Spleen (tissue), 11 donors: ENCODE data around the gene MAPK10. TPM values are rescaled to one million over a fixed set of nuclear protein-coding genes. Genes with fewer than 3 reads are reported as not detected.
"Not testable (repeated sequence)": the region's sequence is repeated elsewhere in the genome, so short reads cannot be mapped to it uniquely, and the experiment has no call there.

ENCODE experiments used
- DNase-seq: peaks from one replicate; pipeline ENCODE4 v3.0.0-alpha.2; 2020
- H3K27ac ChIP-seq, 8 donors: fragments of 200-600 bp; sonication (generic) in 7 of 8; 1 replicate in 4 of 8; 2 replicates in 4 of 8; pipeline versions ENCODE4 v1.5.0 to v1.8.0; 2016 to 2021; ENCODE audit warnings: inconsistent platforms in 4 of 8, mild to moderate bottlenecking in 4 of 8, moderate library complexity in 1 of 8
- H3K27me3 ChIP-seq, 7 donors: fragments of 200-600 bp; sonication (generic) in 6 of 7; replicated peaks in 1 of 7; 1 replicate in 4 of 7; 2 replicates in 3 of 7; pipeline versions ENCODE4 v1.5.0 to v1.8.0; 2016 to 2021; ENCODE audit warnings: inconsistent platforms in 3 of 7, mild to moderate bottlenecking in 1 of 7
- H3K36me3 ChIP-seq, 6 donors: fragments of 200-600 bp; sonication (generic) in 5 of 6; 1 replicate in 4 of 6; 2 replicates in 2 of 6; pipeline versions ENCODE4 v1.5.0 to v1.8.0; 2016 to 2021; ENCODE audit warnings: inconsistent platforms in 2 of 6
- H3K4me1 ChIP-seq, 6 donors: fragments of 200-600 bp; sonication (generic) in 5 of 6; 1 replicate in 3 of 6; 2 replicates in 3 of 6; pipeline versions ENCODE4 v1.5.0 to v1.8.0; 2016 to 2021; ENCODE audit warnings: inconsistent platforms in 3 of 6
- H3K4me3 ChIP-seq, 8 donors: fragments of 200-600 bp; sonication (generic) in 7 of 8; 1 replicate in 4 of 8; 2 replicates in 4 of 8; pipeline versions ENCODE4 v1.5.0 to v1.8.0; 2016 to 2021; ENCODE audit warnings: inconsistent platforms in 4 of 8, mild to moderate bottlenecking in 4 of 8, moderate library complexity in 2 of 8
- H3K9me3 ChIP-seq, 8 donors: fragments of 200-600 bp; sonication (generic) in 7 of 8; 1 replicate in 4 of 8; 2 replicates in 4 of 8; pipeline versions ENCODE4 v1.5.0 to v1.8.0; 2016 to 2021; ENCODE audit warnings: inconsistent platforms in 4 of 8
- POLR2A ChIP-seq, 3 donors: fragments of 450-650 bp; IDR thresholded peaks; one replicate each; pipeline ENCODE4 v1.5.1; 2017; ENCODE audit warnings: antibody characterized with exemption in 3 of 3, mild to moderate bottlenecking in 1 of 3
- POLR2AphosphoS5 ChIP-seq, 3 donors: sonication (generic); formaldehyde crosslinking; IDR thresholded peaks; one replicate each; pipeline ENCODE4 v1.5.1; 2017; ENCODE audit warnings: antibody characterized with exemption in 3 of 3
- WGBS, 5 donors: extraction: QIAGEN DNeasy Blood & Tissue Kit in 3 of 5; methylation state at CpG; one replicate each; pipeline versions ENCODE4 v1.1.5 to v1.1.7; 2013 to 2018; 5-methylcytosine and 5-hydroxymethylcytosine counted together
- intact Hi-C: fragments of 100-400 bp; cut with DNase I; formaldehyde crosslinking; loops from one replicate; pipeline ENCODE4 v1.15.0; 2023; ENCODE audit warnings: low total_unique reads
- polyA plus RNA-seq, 3 donors: library from polyadenylated mRNA; stranded (reverse); fragments of 200-250 nt; gene quantifications; one replicate each; pipeline ENCODE4 v1.2.1, GENCODE V29; 2013
- total RNA-seq, 7 donors: library from RNA; depleted of rRNA in 3 of 7; stranded (reverse); fragments of >200 nt in 3 of 7; fragmentation: NEBNext Ultra II Directional in 4 of 7; extraction: Animal tissue kit (Norgen Biotek cat#: 25700) in 4 of 7; gene quantifications; one replicate each; pipeline versions ENCODE4 v1.1.0 to v1.2.1, GENCODE V29; 2016 to 2021
- TF ChIP-seq, protein P1 (sequence below), 11 experiments: fragments of 200-600 bp in 7 of 11; fragments of 450-650 bp in 4 of 11; sonication (generic) in 4 of 11; IDR thresholded peaks in 8 of 11; conservative IDR thresholded peaks in 3 of 11; 1 replicate in 7 of 11; 2 replicates in 4 of 11; pipeline versions ENCODE4 v1.4.0 to v1.8.0; 2016 to 2021; ENCODE audit warnings: antibody characterized with exemption in 11 of 11, inconsistent platforms in 4 of 11, mild to moderate bottlenecking in 1 of 11
- donor health status: healthy with polysubstance abuse.
- donor health status: DM: no; HTN: no; CAD: no; lungs with moderate emphysema.
- donor health status: DM: no; HTN: no; CAD: no.
- donor health status: Bipolar disorder and iron deficiency.
- donor health status: healthy.
- donor health status: DM: no; HTN: no; CAD: no.
- donor health status: DM: yes; HTN: yes; CAD: no.

Gene MAPK10
- total and polyA plus RNA-seq, 10 donors, result 3.0 to 40.6 (median 15.2) TPM

DNA sequence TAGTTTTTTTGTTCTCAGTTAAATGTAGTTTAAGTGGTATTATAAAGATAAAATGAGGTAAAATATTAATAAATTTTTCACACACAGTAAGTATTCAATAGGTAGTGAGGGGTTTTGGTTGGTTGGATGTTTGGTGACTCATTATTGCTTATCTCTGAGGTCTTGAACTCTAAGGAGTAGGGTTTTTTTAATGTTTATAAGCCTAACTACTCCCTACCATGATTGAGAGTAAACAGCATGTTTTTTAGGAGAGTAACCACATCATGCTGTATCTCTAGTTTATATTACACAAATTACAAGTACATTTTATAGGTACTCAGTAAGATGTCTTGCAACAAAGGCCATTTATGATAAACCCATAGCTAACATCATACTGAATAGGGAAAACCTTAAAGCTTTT lies 181.6 kb downstream of the MAPK10 start:
- H3K4me3 ChIP-seq, result no peak overlapping the region
- intact Hi-C loops, result no loop called here
- H3K27ac ChIP-seq, result no peak overlapping the region
- TF ChIP-seq POLR2A (IDR thresholded peaks at IDR 0.05) (no peak), POLR2AphosphoS5 (IDR thresholded peaks at IDR 0.05) (no peak)
- TF ChIP-seq, protein P1, sequence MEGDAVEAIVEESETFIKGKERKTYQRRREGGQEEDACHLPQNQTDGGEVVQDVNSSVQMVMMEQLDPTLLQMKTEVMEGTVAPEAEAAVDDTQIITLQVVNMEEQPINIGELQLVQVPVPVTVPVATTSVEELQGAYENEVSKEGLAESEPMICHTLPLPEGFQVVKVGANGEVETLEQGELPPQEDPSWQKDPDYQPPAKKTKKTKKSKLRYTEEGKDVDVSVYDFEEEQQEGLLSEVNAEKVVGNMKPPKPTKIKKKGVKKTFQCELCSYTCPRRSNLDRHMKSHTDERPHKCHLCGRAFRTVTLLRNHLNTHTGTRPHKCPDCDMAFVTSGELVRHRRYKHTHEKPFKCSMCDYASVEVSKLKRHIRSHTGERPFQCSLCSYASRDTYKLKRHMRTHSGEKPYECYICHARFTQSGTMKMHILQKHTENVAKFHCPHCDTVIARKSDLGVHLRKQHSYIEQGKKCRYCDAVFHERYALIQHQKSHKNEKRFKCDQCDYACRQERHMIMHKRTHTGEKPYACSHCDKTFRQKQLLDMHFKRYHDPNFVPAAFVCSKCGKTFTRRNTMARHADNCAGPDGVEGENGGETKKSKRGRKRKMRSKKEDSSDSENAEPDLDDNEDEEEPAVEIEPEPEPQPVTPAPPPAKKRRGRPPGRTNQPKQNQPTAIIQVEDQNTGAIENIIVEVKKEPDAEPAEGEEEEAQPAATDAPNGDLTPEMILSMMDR (IDR thresholded peaks at IDR 0.05 in 8 of 11, conservative IDR thresholded peaks at IDR 0.05 in 3 of 11), result no peak
- H3K36me3 ChIP-seq, result no peaks in the 10 kb centered on the region
- DNase-seq, result no peak
- H3K4me1 ChIP-seq, result no peaks in the 10 kb centered on the region
- H3K27me3 ChIP-seq, result no peaks in the 10 kb centered on the region
- H3K9me3 ChIP-seq, result peaks cover 0 to 29% (median 7%) of the 10 kb centered on the region in 8 donors

- WGBS, 5 donors, result 69 to 83% (median 79%) methylated on average over 1 of the region's 1 CpG
- H3K36me3 ChIP-seq, result no peaks in the 10 kb centered on the region
- no peak overlapping the region for H3K4me3 ChIP-seq
- intact Hi-C loops, result no loop called here
- H3K27me3 ChIP-seq, result no peaks in the 10 kb centered on the region
- DNase-seq, result no peak
- no peaks in the 10 kb centered on the region for H3K4me1 ChIP-seq
- no peak for TF ChIP-seq POLR2A (IDR thresholded peaks at IDR 0.05)
- TF ChIP-seq, protein P1 (IDR thresholded peaks at IDR 0.05 in 8 of 11, conservative IDR thresholded peaks at IDR 0.05 in 3 of 11), result no peak
- no peak for TF ChIP-seq POLR2AphosphoS5 (IDR thresholded peaks at IDR 0.05)
- no peak overlapping the region for H3K27ac ChIP-seq
- peaks cover 0 to 25% (median 4%) of the 10 kb centered on the region in 8 donors for H3K9me3 ChIP-seq
These were observed 185.3 kb downstream of the MAPK10 start for GRCh38 chr4:86174506-86174905.

DNA sequence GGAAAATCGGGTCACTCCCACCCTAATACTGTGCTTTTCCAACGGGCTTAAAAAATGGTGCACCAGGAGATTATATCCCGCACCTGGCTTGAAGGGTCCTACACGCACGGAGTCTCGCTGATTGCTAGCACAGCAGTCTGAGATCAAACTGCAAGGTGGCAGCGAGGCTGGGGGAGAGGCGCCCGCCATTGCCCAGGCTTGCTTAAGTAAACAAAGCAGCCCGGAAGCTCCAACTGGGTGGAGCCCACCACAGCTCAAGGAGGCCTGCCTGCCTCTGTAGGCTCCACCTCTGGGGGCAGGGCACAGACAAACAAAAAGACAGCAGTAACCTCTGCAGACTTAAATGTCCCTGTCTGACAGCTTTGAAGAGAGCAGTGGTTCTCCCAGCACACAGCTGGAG lies 191.5 kb downstream of the MAPK10 start:
- DNase-seq, H3K4me3 ChIP-seq, intact Hi-C loops, H3K27ac ChIP-seq, H3K27me3 ChIP-seq, H3K4me1 ChIP-seq, H3K36me3 ChIP-seq, H3K9me3 ChIP-seq: not testable (repeated sequence)
- WGBS, 5 donors, result 83 to 97% (median 91%) methylated on average over 9 to 10 of the region's 10 CpGs

DNA sequence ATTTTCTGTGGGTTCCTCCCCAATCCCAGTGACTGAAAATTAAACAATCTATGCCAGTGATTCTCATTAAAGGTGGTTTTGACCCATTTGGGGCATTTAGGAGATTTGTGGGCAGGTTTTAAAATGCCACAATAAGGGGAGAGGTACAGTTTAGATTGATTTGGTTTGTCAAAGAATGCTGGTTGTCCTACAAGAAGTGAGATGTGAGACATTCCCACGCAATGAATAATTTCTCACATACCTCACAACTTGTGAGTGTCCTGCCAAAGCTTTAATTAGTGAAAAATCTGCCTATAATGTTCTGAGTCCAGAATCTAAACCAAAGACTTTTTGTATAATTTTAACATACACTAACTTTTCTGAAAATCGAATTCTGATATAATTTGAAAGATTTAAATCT lies 199.4 kb downstream of the MAPK10 start:
- Histone ChIP-seq H3K9me3 (no peaks in the 10 kb centered on the region), H3K27me3 (no peaks in the 10 kb centered on the region), H3K4me3 (no peak overlapping the region), H3K4me1 (no peaks in the 10 kb centered on the region), H3K27ac (no peak overlapping the region), H3K36me3 (no peaks in the 10 kb centered on the region)
- 71 to 85% (median 78%) methylated on average over 2 of the region's 2 CpGs for WGBS, 5 donors
- intact Hi-C loops, result no loop called here
- DNase-seq, result no peak
- TF ChIP-seq POLR2AphosphoS5 (IDR thresholded peaks at IDR 0.05), result no peak
- TF ChIP-seq, protein P1 (IDR thresholded peaks at IDR 0.05 in 8 of 11, conservative IDR thresholded peaks at IDR 0.05 in 3 of 11), result no peak
- TF ChIP-seq POLR2A (IDR thresholded peaks at IDR 0.05), result no peak

DNA sequence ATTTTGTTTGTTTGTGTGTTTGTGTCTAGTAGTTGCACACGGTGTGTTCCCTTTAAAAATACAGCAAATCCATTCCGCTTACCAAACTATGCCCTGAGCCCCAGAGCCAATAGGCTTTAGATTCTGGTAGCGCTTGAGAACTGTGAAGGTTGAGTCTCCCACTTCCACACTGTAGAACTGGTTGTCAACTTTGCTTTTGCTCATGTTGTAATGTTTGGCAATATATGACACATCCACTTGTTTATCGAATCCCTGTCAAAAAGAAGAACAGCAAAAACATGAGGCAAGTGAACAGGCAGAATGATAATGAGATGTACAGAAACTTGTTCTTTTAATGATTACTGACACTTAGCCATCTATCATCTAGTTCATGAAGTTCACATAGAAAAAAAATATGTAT lies 200.6 kb downstream of the MAPK10 start:
- intact Hi-C loops, result no loop called here
- TF ChIP-seq POLR2AphosphoS5 (IDR thresholded peaks at IDR 0.05), result no peak
- TF ChIP-seq, protein P1 (IDR thresholded peaks at IDR 0.05 in 8 of 11, conservative IDR thresholded peaks at IDR 0.05 in 3 of 11), result no peak
- TF ChIP-seq POLR2A (IDR thresholded peaks at IDR 0.05), result no peak
- Histone ChIP-seq H3K4me1 (no peaks in the 10 kb centered on the region), H3K27me3 (no peaks in the 10 kb centered on the region), H3K27ac (no peak overlapping the region), H3K4me3 (no peak overlapping the region), H3K9me3 (no peaks in the 10 kb centered on the region), H3K36me3 (no peaks in the 10 kb centered on the region)
- no peak for DNase-seq
- WGBS, 5 donors, result 90 to 98% (median 93%) methylated on average over 4 of the region's 4 CpGs
